BJ (cell line): Measurements from ENCODE around the gene ARHGAP26. TPM values are rescaled to one million over a fixed set of nuclear protein-coding genes. Genes with fewer than 3 reads are reported as not detected.

ENCODE experiments used
- CTCF ChIA-PET: fragments of 350-600 bp; formaldehyde crosslinking; extraction: SDS; loops from one replicate; lab custom pipeline; 2021; ENCODE audit warnings: antibody characterized with exemption, inconsistent platforms; lab: Yijun Ruan, JAX
- POLR2A ChIA-PET: fragments of 300-600 bp; sonication (Branson Sonifier 250); formaldehyde crosslinking; extraction: SDS; loops from one replicate; lab custom pipeline; 2021; ENCODE audit warnings: antibody characterized with exemption; lab: Charles Lee
- DNase-seq: peaks from one replicate; pipeline ENCODE4 v3.0.0-alpha.2; 2011; ENCODE audit warnings: low read depth
- H3K27me3 ChIP-seq: 2 replicates; pipeline ENCODE4 v1.6.0; 2011; ENCODE audit warnings: low read length; ENCODE audit not compliant: control insufficient read depth, insufficient read depth
- H3K36me3 ChIP-seq: 2 replicates; pipeline ENCODE4 v1.5.1; 2011; ENCODE audit warnings: low read length; ENCODE audit not compliant: control insufficient read depth, insufficient read depth
- H3K4me3 ChIP-seq: 2 replicates; pipeline ENCODE4 v1.5.1; 2011; ENCODE audit warnings: low read depth, mild to moderate bottlenecking, control low read depth, low read length
- polyA plus RNA-seq: library from polyadenylated mRNA; depleted of rRNA; stranded (reverse); fragments of >200 nt; gene quantifications from 2 replicates; pipeline ENCODE4 v1.2.3, GENCODE V29; 2011
- TF ChIP-seq, protein P1 (sequence below): IDR thresholded peaks from 2 replicates; pipeline ENCODE4 v1.5.1; 2011; ENCODE audit warnings: low read depth, mild to moderate bottlenecking, control low read depth, inconsistent platforms, low read length, moderate library complexity; ENCODE audit not compliant: insufficient read depth

The ARHGAP26 gene
- polyA plus RNA-seq, 1 experiment = 4.8 TPM

DNA sequence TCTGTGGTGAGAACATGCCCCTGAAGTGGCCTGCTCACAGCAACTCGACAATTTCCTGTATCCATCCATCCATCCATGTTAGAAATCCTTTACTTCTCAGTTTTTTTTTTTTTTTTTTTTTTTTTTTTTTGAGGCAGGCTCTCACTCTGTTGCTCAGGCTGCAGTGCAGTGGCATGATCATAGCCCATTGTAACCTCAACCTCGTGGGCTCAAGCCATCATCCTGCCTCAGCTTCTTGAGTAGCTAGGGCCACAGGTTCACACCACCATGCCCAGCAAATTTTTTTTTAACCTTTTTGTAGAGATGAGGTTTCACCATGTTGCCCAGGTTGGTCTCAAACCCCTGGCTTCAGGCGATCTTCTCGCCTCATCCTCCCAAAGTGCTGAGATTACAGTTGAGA is 259.1 kb downstream of the ARHGAP26 start:
- no peak for DNase-seq
- ChIA-PET CTCF (interaction anchor here (1.2 kb wide), 1 partner anchor 26 kb away, joined by 4 read pairs; no protein-coding TSS in a partner anchor), POLR2A (no interaction called here)
- Histone ChIP-seq H3K4me3 (no peak overlapping the region), H3K36me3 (no peaks in the 10 kb centered on the region), H3K27me3 (peaks cover 2% of the 10 kb centered on the region; the same call in 1 of the 2 replicates)
- TF ChIP-seq, protein P1, sequence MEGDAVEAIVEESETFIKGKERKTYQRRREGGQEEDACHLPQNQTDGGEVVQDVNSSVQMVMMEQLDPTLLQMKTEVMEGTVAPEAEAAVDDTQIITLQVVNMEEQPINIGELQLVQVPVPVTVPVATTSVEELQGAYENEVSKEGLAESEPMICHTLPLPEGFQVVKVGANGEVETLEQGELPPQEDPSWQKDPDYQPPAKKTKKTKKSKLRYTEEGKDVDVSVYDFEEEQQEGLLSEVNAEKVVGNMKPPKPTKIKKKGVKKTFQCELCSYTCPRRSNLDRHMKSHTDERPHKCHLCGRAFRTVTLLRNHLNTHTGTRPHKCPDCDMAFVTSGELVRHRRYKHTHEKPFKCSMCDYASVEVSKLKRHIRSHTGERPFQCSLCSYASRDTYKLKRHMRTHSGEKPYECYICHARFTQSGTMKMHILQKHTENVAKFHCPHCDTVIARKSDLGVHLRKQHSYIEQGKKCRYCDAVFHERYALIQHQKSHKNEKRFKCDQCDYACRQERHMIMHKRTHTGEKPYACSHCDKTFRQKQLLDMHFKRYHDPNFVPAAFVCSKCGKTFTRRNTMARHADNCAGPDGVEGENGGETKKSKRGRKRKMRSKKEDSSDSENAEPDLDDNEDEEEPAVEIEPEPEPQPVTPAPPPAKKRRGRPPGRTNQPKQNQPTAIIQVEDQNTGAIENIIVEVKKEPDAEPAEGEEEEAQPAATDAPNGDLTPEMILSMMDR = no peak

DNA sequence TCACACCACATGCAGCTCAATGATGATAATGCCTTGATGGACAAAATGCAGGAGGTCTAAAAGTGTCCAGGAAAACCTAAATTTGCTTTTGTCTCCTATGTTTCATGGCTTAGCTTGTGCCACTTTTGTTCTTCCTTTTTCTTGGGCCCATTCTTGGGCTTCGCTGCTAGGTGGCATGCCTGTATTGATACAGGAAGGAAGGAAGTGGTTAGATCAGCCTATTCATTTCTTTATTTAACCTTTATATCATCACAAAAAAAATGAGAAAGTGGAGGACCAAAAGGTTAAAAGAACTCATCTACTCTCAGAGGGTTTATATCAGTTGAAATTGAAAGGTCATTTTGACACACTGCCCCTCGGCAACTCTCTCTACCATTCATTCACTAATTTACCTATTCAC is 260.2 kb downstream of the ARHGAP26 start:
- POLR2A ChIA-PET = no interaction called here
- no peaks in the 10 kb centered on the region for H3K36me3 ChIP-seq
- H3K4me3 ChIP-seq = no peak overlapping the region
- DNase-seq = no peak
- CTCF ChIA-PET = interaction anchor here (1.2 kb wide), 1 partner anchor 27 kb away, joined by 4 read pairs; no protein-coding TSS in a partner anchor
- TF ChIP-seq, protein P1 = no peak
- peaks cover 2% of the 10 kb centered on the region; the same call in 1 of the 2 replicates for H3K27me3 ChIP-seq

DNA sequence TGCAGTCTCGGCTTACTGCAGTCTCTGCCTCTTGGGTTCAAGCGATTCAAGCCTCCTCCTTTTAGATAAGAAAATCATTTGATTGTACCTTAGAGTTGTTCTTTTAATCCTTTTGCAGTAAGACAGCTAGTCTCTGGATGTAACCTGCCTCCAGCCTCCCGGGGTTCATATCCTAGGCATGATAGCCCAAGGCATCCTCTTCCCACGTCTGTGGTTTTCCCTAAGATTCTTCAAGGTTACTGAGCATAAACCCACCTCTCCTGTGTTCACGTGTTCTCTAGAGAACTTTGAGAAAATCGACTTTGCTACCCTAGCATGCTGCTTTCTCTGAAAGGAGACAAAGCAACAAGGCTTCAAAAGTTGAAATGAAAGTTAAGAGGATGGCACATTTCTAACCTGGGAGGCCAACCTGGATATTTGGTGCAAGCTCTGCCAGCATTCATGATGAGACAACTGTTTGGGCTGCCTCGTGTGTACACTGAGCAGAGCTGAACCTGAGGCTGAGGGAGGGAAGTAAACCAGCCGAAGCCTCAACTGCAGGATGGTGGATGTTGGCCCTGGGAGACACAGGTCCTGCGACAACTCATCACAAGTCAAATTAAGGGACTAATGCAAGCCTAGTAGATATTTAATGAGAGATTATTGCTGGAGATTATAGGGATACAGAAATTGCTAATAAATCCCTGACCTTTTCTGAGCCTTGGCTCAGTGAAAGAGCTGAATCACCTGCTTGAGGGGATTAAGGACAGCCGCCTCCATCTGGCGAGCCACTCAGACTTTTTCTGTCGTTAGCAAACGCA is 261.8 kb downstream of the ARHGAP26 start:
- H3K4me3 ChIP-seq = no peak overlapping the region
- peaks cover 3% of the 10 kb centered on the region for H3K27me3 ChIP-seq
- ChIA-PET POLR2A (no interaction called here), CTCF (interaction anchor here (0.8 kb wide), 2 partner anchors 106 to 283 kb away, joined by 3 read pairs; no protein-coding TSS in a partner anchor)
- DNase-seq = no peak
- TF ChIP-seq, protein P1 = no peak
- no peaks in the 10 kb centered on the region for H3K36me3 ChIP-seq

DNA sequence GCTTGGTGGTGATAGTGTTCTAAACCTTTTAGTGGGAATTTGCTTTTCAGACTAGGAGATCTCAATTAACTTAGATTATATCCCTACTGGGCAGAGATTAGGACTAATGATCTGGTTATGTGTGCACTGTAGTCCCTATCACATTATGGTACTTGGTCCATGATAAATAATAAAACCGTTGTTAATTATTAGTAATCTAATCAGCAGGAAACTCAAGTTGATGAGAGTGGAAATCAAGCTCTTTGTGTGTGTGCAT is 262.3 kb downstream of the ARHGAP26 start:
- H3K36me3 ChIP-seq = no peaks in the 10 kb centered on the region
- POLR2A ChIA-PET = no interaction called here
- DNase-seq = no peak
- H3K4me3 ChIP-seq = no peak overlapping the region
- peaks cover 3% of the 10 kb centered on the region for H3K27me3 ChIP-seq
- CTCF ChIA-PET = interaction anchor here (0.8 kb wide), 2 partner anchors 107 to 283 kb away, joined by 3 read pairs; no protein-coding TSS in a partner anchor
- TF ChIP-seq, protein P1 = no peak

DNA sequence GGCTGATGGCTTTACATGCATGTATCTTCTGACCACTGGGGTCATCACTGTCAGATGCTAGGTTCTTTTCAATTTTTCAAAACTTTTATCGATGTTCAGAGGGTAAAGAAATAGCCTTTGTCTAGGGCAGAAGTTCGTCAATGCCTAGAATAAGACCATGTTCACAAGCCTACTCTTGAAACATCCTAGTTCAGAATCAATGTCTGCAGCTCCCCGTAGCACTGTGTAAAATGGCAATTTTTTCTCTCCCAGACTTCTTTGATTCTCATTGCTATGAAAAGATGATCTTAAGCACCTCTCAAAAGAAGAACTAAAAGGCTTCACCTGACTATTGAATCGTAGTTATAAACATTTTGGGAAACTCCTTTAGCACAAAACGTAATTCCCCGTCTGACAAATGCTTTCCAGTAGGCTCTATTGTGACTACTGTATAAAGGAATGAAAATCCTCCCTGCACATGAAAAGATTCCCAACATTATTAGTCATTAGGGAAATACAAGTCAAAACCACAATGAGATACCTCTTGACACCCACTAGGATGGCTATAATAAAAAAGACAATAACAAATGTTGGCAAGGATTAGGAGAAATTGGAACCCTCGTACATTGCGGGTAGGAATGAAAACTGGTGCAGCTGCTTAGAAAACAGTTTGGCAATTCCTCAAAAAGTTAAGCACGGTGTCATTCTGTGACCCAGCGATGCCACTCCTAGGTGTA is 263.5 kb downstream of the ARHGAP26 start:
- no peak overlapping the region for H3K4me3 ChIP-seq
- peaks cover 3% of the 10 kb centered on the region for H3K27me3 ChIP-seq
- H3K36me3 ChIP-seq = no peaks in the 10 kb centered on the region
- ChIA-PET POLR2A (no interaction called here), CTCF (interaction anchor here (0.9 kb wide), 1 partner anchor 26 kb away, joined by 3 read pairs; no protein-coding TSS in a partner anchor)
- TF ChIP-seq, protein P1 = no peak
- DNase-seq = peak; percentile 88
